H1 (cell line): ENCODE measurements around the gene TKFC. TPM values are rescaled to one million over a fixed set of nuclear protein-coding genes. Genes with fewer than 3 reads are reported as not detected.

Experiments
- CTCF ChIA-PET: fragments of 300-600 bp; sonication (Branson Sonifier 250); formaldehyde crosslinking; loops from one replicate; lab custom pipeline; 2021; ENCODE audit not compliant: partially characterized antibody; lab: Charles Lee
- POLR2A ChIA-PET: fragments of 300-600 bp; sonication (Branson Sonifier 250); formaldehyde crosslinking; loops from one replicate; lab custom pipeline; 2021; ENCODE audit warnings: inconsistent platforms; ENCODE audit not compliant: partially characterized antibody; lab: Charles Lee
- DNase-seq, 2 experiments: peaks; one replicate each; pipeline versions ENCODE4 v3.0.0 to v3.0.0-alpha.2; 2010 to 2022; ENCODE audit warnings: low spot score in 2 of 2, low read depth in 1 of 2, mixed read lengths in 1 of 2
- FAIRE-seq: peaks from 2 replicates; lab custom pipeline; 2011; peaks lifted over from hg19 to GRCh38; lab: Jason Lieb, UNC
- H2AFZ ChIP-seq: 2 replicates; pipeline ENCODE4 v1.8.1; 2012; ENCODE audit warnings: low read length, inconsistent platforms
- H2AK5ac ChIP-seq: 2 replicates; pipeline ENCODE4 v1.6.1; 2013; ENCODE audit warnings: low read depth, low read length
- H2BK120ac ChIP-seq: replicated peaks from 2 replicates; pipeline ENCODE3; 2013; ENCODE audit warnings: low read depth, low read length, inconsistent platforms
- H2BK12ac ChIP-seq: 2 replicates; pipeline ENCODE4 v1.6.1; 2013; ENCODE audit warnings: low read depth, low read length
- H2BK15ac ChIP-seq: 2 replicates; pipeline ENCODE4 v1.6.1; 2013; ENCODE audit warnings: low read length
- H2BK20ac ChIP-seq: 2 replicates; pipeline ENCODE4 v1.6.1; 2013; ENCODE audit warnings: low read length
- H2BK5ac ChIP-seq: 2 replicates; pipeline ENCODE4 v1.6.1; 2013; ENCODE audit warnings: low read depth, low read length
- H3K14ac ChIP-seq: 2 replicates; pipeline ENCODE4 v1.6.1; 2013; ENCODE audit warnings: inconsistent platforms; ENCODE audit not compliant: insufficient read length
- H3K18ac ChIP-seq: 2 replicates; pipeline ENCODE4 v1.6.1; 2013; ENCODE audit warnings: low read length; ENCODE audit errors: extremely low read depth
- H3K23ac ChIP-seq: 2 replicates; pipeline ENCODE4 v1.6.1; 2013; ENCODE audit warnings: inconsistent platforms; ENCODE audit not compliant: insufficient read length
- H3K23me2 ChIP-seq: 2 replicates; pipeline ENCODE4 v1.6.1; 2013; ENCODE audit warnings: low read depth, low read length
- H3K27ac ChIP-seq: 2 replicates; pipeline ENCODE4 v1.6.1; 2011; ENCODE audit warnings: low read depth, low read length, inconsistent platforms
- H3K27me3 ChIP-seq, 4 experiments: replicated peaks in 1 of 4; 1 replicate in 1 of 4; 2 replicates in 3 of 4; pipeline versions ENCODE4 v1.6.1 to v1.8.1; 2011 to 2013; ENCODE audit warnings: low read length in 3 of 4, mild to moderate bottlenecking in 3 of 4, inconsistent platforms in 2 of 4, mixed read lengths in 2 of 4, moderate library complexity in 1 of 4; ENCODE audit not compliant: control insufficient read depth in 3 of 4, insufficient read depth in 3 of 4; ENCODE audit errors: extremely low read depth in 1 of 4
- H3K36me3 ChIP-seq, 4 experiments: 2 replicates each; pipeline versions ENCODE4 v1.6.1 to v1.8.1; 2011 to 2013; ENCODE audit warnings: mild to moderate bottlenecking in 4 of 4, low read length in 3 of 4, moderate library complexity in 2 of 4, control low read depth in 1 of 4, inconsistent platforms in 1 of 4; ENCODE audit not compliant: insufficient read depth in 4 of 4, control insufficient read depth in 2 of 4
- H3K4ac ChIP-seq: replicated peaks from 2 replicates; pipeline ENCODE3; 2013; ENCODE audit warnings: low read length, low read depth, mixed read lengths, inconsistent platforms; ENCODE audit not compliant: insufficient read length
- H3K4me1 ChIP-seq, 4 experiments: replicated peaks in 1 of 4; 1 replicate in 1 of 4; 2 replicates in 3 of 4; pipeline versions ENCODE4 v1.6.1 to v1.8.1; 2011 to 2013; ENCODE audit warnings: low read length in 3 of 4, inconsistent platforms in 2 of 4, mixed read lengths in 1 of 4; ENCODE audit not compliant: insufficient read depth in 4 of 4, control insufficient read depth in 3 of 4
- H3K4me2 ChIP-seq, 2 experiments: 2 replicates each; pipeline versions ENCODE4 v1.6.1 to v1.8.1; 2011 to 2013; ENCODE audit warnings: low read depth in 2 of 2, low read length in 2 of 2, control low read depth in 1 of 2, inconsistent platforms in 1 of 2, mild to moderate bottlenecking in 1 of 2; ENCODE audit not compliant: insufficient read depth in 1 of 2
- H3K4me3 ChIP-seq, 4 experiments: fragments of 200-600, 300-600 bp in 1 of 4; sonication (generic), shearing (Covaris generic), sonication (Bioruptor Twin) in 1 of 4; 2 replicates each; pipeline versions ENCODE4 v1.5.1 to v1.8.1; 2011 to 2016; ENCODE audit warnings: low read length in 4 of 4, low read depth in 3 of 4, control low read depth in 2 of 4, inconsistent platforms in 2 of 4, mild to moderate bottlenecking in 2 of 4, mixed read lengths in 1 of 4, moderate library complexity in 1 of 4; ENCODE audit not compliant: insufficient read depth in 2 of 4; ENCODE audit errors: extremely low read depth in 1 of 4
- H3K56ac ChIP-seq: replicated peaks from 2 replicates; pipeline ENCODE3; 2013; ENCODE audit warnings: low read depth, mild to moderate bottlenecking, mixed read lengths, low read length, inconsistent platforms; ENCODE audit not compliant: insufficient read length
- H3K79me1 ChIP-seq: 2 replicates; pipeline ENCODE4 v1.6.1; 2013; ENCODE audit warnings: low read depth, low read length, control low read depth
- H3K79me2 ChIP-seq, 2 experiments: 2 replicates each; pipeline versions ENCODE4 v1.6.1 to v1.8.1; 2012 to 2013; ENCODE audit warnings: low read length in 2 of 2, mild to moderate bottlenecking in 2 of 2, inconsistent platforms in 1 of 2; ENCODE audit not compliant: insufficient read depth in 2 of 2, control insufficient read depth in 1 of 2
- H3K9ac ChIP-seq, 4 experiments: replicated peaks in 1 of 4; 1 replicate in 1 of 4; 2 replicates in 3 of 4; pipeline versions ENCODE4 v1.6.1 to v1.8.1; 2011 to 2013; ENCODE audit warnings: low read depth in 3 of 4, low read length in 3 of 4, control low read depth in 2 of 4, mild to moderate bottlenecking in 2 of 4, moderate library complexity in 2 of 4, inconsistent platforms in 1 of 4; ENCODE audit errors: extremely low read depth in 1 of 4
- H3K9me3 ChIP-seq, 2 experiments: 2 replicates each; pipeline versions ENCODE4 v1.6.1 to v1.8.1; 2012 to 2013; ENCODE audit warnings: mild to moderate bottlenecking in 2 of 2, moderate library complexity in 2 of 2, control low read depth in 1 of 2, inconsistent platforms in 1 of 2, low read depth in 1 of 2, low read length in 1 of 2, mixed read lengths in 1 of 2; ENCODE audit not compliant: insufficient read depth in 2 of 2
- H4K20me1 ChIP-seq, 2 experiments: replicated peaks in 1 of 2; 2 replicates each; pipeline versions ENCODE3 to v1.8.1; 2011 to 2013; ENCODE audit warnings: inconsistent platforms in 2 of 2, low read length in 2 of 2, mild to moderate bottlenecking in 1 of 2; ENCODE audit not compliant: insufficient read depth in 2 of 2, control insufficient read depth in 1 of 2
- H4K5ac ChIP-seq: 2 replicates; pipeline ENCODE4 v1.6.1; 2013; ENCODE audit warnings: low read length, low read depth, mixed read lengths, inconsistent platforms; ENCODE audit not compliant: insufficient read length
- H4K8ac ChIP-seq: 2 replicates; pipeline ENCODE4 v1.8.0; 2013; ENCODE audit warnings: mild to moderate bottlenecking, moderate library complexity, low read length, inconsistent platforms; ENCODE audit not compliant: insufficient read depth; ENCODE audit errors: extremely low read depth
- H4K91ac ChIP-seq: replicated peaks from 2 replicates; pipeline ENCODE3; 2013; ENCODE audit warnings: low read length, mixed read lengths, inconsistent platforms; ENCODE audit not compliant: insufficient read length
- ASH2L ChIP-seq: fragments of 200-600, 300-600 bp; sonication (generic); IDR thresholded peaks from one replicate; pipeline ENCODE4 v1.7.1; 2017; ENCODE audit warnings: low read length
- EP300 ChIP-seq, 2 experiments: IDR thresholded peaks; 1 replicate in 1 of 2; 2 replicates in 1 of 2; pipeline ENCODE4 v1.6.1; 2011 to 2012; ENCODE audit warnings: low read depth in 2 of 2, low read length in 2 of 2, mild to moderate bottlenecking in 2 of 2, borderline replicate concordance in 1 of 2, inconsistent platforms in 1 of 2, moderate library complexity in 1 of 2
- JUN ChIP-seq: IDR thresholded peaks from 2 replicates; pipeline ENCODE4 v1.6.1; 2011; ENCODE audit warnings: low read depth, mild to moderate bottlenecking, improper control_type of control experiment, low read length
- JUND ChIP-seq: IDR thresholded peaks from 2 replicates; pipeline ENCODE4 v1.6.1; 2011; ENCODE audit warnings: mild to moderate bottlenecking, improper control_type of control experiment, low read length
- MAFK ChIP-seq: IDR thresholded peaks from 2 replicates; pipeline ENCODE4 v1.6.1; 2012; ENCODE audit warnings: low read depth, mild to moderate bottlenecking, improper control_type of control experiment, low read length
- RBBP5 ChIP-seq: IDR thresholded peaks from 2 replicates; pipeline ENCODE4 v1.7.1; 2012; ENCODE audit warnings: low read depth, mild to moderate bottlenecking, inconsistent platforms, low read length, moderate library complexity, borderline replicate concordance
- RXRA ChIP-seq: IDR thresholded peaks from 2 replicates; pipeline ENCODE4 v1.6.1; 2011; ENCODE audit warnings: low read depth, mild to moderate bottlenecking, low read length, moderate library complexity; ENCODE audit not compliant: insufficient read depth
- SIX5 ChIP-seq: IDR thresholded peaks from 2 replicates; pipeline ENCODE4 v1.6.1; 2011; ENCODE audit warnings: mild to moderate bottlenecking, low read depth, low read length
- SUZ12 ChIP-seq: fragments of 200-600 bp; sonication (generic); IDR thresholded peaks from 2 replicates; pipeline ENCODE4 v1.6.1; 2012; ENCODE audit warnings: mild to moderate bottlenecking, inconsistent platforms, low read length, moderate library complexity, mixed read lengths
- WGBS, 2 experiments: shearing (Covaris generic) in 1 of 2; methylation state at CpG; one replicate each; pipeline versions ENCODE4 v1.1.6 to v1.1.7; 2013 to 2015; ENCODE audit warnings: low lambda C conversion rate in 2 of 2, mixed read lengths in 2 of 2, inconsistent platforms in 1 of 2, low coverage in 1 of 2, missing lambda C conversion rate in 1 of 2; ENCODE audit not compliant: insufficient replicate concordance in 2 of 2, insufficient coverage in 1 of 2, insufficient read length in 1 of 2; ENCODE audit errors: extremely low coverage in 1 of 2, missing lambda C conversion rate in 1 of 2; 5-methylcytosine and 5-hydroxymethylcytosine counted together
- polyA plus RNA-seq, 7 experiments: library from polyadenylated mRNA; depleted of rRNA in 3 of 7; stranded (reverse) in 5 of 7; unstranded in 2 of 7; fragments of >200 nt in 5 of 7; fragments of 200-250 nt in 2 of 7; gene quantifications; 1 replicate in 5 of 7; 2 replicates in 1 of 7; 4 replicates in 1 of 7; pipeline versions ENCODE4 v1.2.1 to v1.2.3, GENCODE V29; 2011 to 2013; ENCODE audit warnings: missing spikeins in 2 of 7, mixed read lengths in 2 of 7
- total RNA-seq: library from RNA; stranded (reverse); fragmentation: NEBNext Ultra II Directional; extraction: Animal tissue kit (Norgen Biotek cat#: 25700); gene quantifications from 2 replicates; pipeline ENCODE4 v1.2.1, GENCODE V29; 2021
- TF ChIP-seq, protein P1 (sequence below): IDR thresholded peaks from 2 replicates; pipeline ENCODE4 v1.6.1; 2012; ENCODE audit warnings: inconsistent platforms

TKFC gene
- total and polyA plus RNA-seq, 2 of the 8 experiments (the other 6 are each of a cell fraction or from before 2014, with no cell fraction given): 53.5 to 55.0 TPM

DNA sequence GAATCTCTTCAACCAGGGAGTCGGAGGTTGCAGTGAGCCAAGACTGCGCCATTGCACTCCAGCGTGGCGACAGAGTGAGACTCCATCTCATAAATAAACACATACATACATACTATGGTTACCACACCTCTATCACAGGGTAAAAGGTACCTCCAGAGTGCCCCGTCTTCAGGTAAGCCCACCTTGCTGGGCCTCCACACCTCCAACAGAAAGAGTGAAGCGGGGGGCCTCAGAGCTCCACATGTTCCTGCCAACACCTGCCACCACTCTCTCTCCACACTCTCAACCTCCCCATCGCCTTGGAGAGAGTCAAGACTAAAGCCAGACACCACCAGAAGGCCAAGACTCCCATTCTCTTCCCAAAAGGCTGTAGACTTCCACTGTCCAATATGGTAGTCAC, 27.6 kb upstream of the TKFC start:
- Histone ChIP-seq H2AFZ (no peak overlapping the region), H4K8ac (no peak overlapping the region), H3K9ac (no peak overlapping the region), H2BK20ac (no peak overlapping the region), H3K27ac (no peak overlapping the region), H2BK5ac (no peak overlapping the region), H3K4me3 (no peak overlapping the region), H3K56ac (no peak overlapping the region), H3K4me2 (no peak overlapping the region), H3K23me2 (no peaks in the 10 kb centered on the region; the same call in 1 of the 2 replicates), H3K4me1 (no peaks in the 10 kb centered on the region), H2AK5ac (no peak overlapping the region), H3K79me1 (no peaks in the 10 kb centered on the region; the same call in 1 of the 2 replicates), H3K14ac (no peak overlapping the region), H3K4ac (no peak overlapping the region), H4K91ac (no peak overlapping the region), H2BK120ac (no peak overlapping the region), H3K18ac (no peak overlapping the region), H4K5ac (no peak overlapping the region), H3K9me3 (no peaks in the 10 kb centered on the region), H2BK12ac (no peak overlapping the region), H3K23ac (no peak overlapping the region), H2BK15ac (no peak overlapping the region), H3K79me2 (no peaks in the 10 kb centered on the region), H3K36me3 (peaks cover 63 to 92% (median 86%) of the 10 kb centered on the region in 4 experiments), H4K20me1 (peaks cover 2 to 6% of the 10 kb centered on the region in 2 experiments), H3K27me3 (no peaks in the 10 kb centered on the region)
- TF ChIP-seq EP300 (IDR thresholded peaks at IDR 0.05; ENCODE audit: borderline replicate concordance in 1 of 2, low read depth in 2 of 2, low read length in 2 of 2) (no peak), MAFK (no peak), SIX5 (no peak), SUZ12 (no peak), JUND (no peak), RBBP5 (no peak), ASH2L (no peak), JUN (no peak), RXRA (no peak)
- TF ChIP-seq, protein P1, sequence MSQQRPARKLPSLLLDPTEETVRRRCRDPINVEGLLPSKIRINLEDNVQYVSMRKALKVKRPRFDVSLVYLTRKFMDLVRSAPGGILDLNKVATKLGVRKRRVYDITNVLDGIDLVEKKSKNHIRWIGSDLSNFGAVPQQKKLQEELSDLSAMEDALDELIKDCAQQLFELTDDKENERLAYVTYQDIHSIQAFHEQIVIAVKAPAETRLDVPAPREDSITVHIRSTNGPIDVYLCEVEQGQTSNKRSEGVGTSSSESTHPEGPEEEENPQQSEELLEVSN: no peak
- CTCF ChIA-PET: interaction anchor here (0.9 to 1.9 kb wide), 2 partner anchors 11 to 31 kb away, joined by 3 to 5 read pairs; no protein-coding TSS in a partner anchor
- DNase-seq (no peak), FAIRE-seq (no peak)
- POLR2A ChIA-PET: interaction anchor here (0.7 kb wide), 1 partner anchor 15 kb away, joined by 3 read pairs; no protein-coding TSS in a partner anchor
- WGBS, 2 experiments: 94% methylated on average over 7 of the region's 7 CpGs; no CpG with 5 or more reads in 1 of the 2 experiments
